HG03432 (cell line): Measurements from ENCODE around the gene ABT1.
A peak's percentile ranks its signal among the peaks of the same experiment; 100 is the strongest.

Experiments
- ATAC-seq: cut with Tn5 transposase; IDR thresholded peaks from one replicate; pipeline ENCODE4 v1.9.1; 2021; ENCODE audit warnings: mild to moderate bottlenecking, moderate library complexity; ENCODE audit not compliant: unreplicated experiment

Gene ABT1

GRCh38 chr6:26600759-26601158 lies 4.0 kb downstream of the ABT1 start:
- ATAC-seq: no peak

GRCh38 chr6:26602262-26602661 lies 5.5 kb downstream of the ABT1 start:
- ATAC-seq: no peak

DNA sequence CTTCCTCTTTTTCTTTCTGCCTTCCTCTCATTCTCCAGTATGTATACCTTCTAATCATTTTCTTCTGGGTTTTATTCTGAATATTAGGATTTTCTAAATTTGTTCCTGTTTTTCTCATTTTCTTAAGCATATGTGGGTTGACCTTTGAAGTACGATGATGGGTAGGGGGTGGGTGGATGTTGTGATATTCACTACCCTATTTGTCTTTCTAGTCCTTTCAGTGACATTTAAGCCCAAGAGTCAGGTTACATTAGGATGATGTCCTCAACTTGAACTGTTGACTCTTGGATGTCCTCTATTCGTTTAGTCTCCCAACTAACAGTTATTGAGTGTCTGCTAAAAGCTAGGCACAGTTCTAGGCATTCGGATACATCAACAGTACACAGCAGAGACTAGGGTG lies 7.3 kb downstream of the ABT1 start:
- ATAC-seq: no peak

DNA sequence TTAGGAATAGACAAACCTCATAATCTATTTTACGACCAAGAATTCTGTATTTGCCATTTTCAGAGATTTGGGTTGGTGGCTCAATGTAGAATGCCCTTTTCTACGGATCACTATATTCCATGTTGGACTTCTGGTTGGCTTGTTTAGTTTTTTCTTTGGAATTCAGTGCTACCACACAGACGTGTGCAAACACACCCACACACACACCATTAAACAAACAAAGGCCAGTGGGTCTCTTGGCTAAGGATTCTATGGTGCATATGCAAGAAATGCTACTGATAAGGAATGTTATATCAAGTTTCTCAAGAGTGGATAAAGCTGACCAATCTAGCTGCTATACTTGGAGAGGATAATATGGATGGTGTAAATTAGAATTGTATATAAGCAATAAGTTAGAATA lies 8.0 kb downstream of the ABT1 start:
- no peak for ATAC-seq

DNA sequence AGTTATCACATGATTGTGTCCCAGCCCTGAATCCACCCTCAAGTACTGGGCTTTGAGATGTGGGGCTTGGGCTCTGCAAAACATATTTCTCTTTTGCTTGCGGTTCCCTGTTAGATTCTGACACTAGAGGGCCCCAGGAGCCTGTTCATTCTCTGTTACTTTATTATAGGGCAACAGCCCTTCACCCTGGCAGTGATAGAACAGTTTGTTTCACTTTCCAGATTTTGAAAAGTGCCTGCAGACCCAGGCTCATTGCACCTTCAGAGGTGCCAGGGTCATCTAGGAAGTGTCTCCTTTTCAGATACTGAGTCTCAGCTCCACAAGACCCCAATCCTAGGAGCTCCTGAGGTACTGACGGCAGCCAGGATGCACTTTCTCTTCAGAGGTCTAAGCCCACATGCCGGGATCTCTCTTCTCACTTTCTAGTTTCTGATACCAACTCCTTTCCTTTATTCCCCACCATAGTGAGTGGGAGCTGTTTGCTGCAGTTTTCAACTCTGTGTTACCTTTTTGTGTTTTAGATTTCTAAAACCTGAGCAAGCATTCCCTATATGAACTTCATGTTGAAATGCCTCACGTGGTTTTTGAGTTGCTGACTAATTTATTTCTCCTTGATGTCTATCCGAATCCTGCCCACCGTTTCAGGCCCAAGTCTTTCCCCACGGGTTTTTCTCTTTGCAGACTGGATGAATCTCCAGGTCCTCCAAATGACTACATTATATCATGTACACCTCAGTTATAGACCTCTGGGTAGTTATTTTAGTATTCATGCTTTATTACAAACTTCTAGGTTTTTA lies 10.9 kb downstream of the ABT1 start:
- ATAC-seq: peak; percentile 53

- ATAC-seq: no peak
Observed at GRCh38 chr6:26609463-26609862, 12.7 kb downstream of the ABT1 start.

- no peak for ATAC-seq
Observed at GRCh38 chr6:26611599-26611998, 14.8 kb downstream of the ABT1 start.

- no peak for ATAC-seq
Observed at GRCh38 chr6:26613201-26613600, 16.4 kb downstream of the ABT1 start.

DNA sequence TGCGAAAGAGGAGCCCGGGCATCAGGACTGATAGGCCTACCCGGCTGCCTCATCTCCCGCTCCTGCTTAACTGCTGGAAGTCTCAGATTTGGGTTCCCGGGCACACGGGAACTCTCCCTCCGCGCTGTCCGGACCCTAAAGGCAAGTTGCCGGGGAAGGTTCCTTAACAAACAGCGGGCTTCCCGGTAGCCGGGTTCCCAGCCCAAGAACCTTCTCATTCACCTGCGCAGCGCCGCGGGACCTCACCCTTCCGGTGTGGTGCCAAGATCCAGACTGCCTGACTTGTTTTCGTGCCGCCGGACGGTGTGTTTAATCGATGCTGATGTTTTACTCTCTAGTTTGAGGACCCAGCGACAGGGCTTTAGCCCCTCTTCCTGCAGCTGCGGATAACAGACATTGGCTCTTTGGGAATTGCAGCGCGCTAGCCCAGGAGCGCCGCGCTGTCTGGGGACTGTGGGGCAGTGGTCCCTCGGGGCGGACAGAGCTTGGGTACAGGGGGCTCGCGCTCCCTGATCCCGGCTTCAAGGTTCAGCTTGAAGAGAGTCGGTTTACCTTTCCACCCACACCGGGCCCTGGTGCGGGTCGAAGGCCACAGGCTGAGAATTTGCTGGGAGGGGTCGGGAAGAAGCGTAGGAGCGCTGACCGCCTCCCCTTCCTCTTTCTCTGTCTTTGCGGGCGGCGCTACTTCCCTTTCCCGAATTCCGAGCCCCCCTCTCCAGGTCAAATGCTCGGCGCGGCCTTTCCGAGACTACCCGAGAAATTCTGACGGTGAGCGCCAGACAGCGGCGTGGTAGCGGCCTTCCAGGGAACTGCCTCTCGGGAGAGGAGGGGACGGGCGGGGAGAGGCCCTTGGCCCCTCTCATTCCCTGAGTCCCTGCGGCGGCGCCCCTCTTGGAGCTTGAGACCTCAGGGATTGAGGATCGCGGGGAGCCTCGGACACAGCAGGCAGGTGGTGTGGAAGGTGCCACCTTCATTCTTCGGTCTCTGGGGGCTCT lies 17.2 kb downstream of the ABT1 start:
- no peak for ATAC-seq

DNA sequence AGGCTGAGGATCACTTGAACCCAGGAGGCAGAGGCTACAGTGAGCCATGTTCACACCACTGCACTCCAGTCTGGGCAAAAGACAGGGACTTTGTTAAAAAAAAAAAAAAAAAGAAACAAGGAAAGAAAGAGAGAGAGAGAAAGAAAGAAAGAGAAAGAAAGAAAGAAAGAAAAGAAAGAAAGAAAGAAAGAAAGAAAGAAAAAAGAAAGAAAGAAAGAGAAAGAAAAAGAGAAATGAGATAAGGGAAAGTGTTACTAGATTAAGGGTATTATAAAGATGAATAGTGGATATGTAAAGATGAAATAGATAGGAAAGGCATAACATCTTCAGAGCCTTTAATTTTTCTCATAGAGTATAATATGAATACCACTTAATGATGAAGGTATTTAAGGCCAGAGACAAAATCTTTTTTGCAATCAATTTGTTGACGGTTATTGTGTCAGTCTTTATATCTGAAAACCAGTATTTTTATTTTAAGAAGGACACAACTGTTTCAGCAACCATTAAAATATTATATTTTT lies 26.6 kb downstream of the ABT1 start:
- no peak for ATAC-seq

DNA sequence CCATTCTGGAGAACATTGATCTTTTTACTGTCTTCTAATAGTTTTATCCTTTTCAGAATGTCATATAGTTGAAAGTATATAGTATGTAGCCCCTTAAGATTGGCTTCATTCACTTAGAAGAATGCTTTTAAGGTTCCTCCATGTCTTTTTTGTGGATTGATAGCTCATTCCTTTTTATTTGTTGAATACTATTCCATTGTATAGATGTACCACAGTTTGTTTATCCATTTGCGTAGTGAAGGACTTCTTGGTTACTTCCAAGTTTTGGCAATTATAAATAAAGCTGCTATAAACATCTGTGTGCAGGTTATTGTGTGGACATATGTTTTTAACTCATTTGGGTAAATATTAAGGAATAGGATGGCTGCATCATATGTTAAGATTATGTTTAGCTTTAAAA lies 27.8 kb downstream of the ABT1 start:
- ATAC-seq: no peak

GRCh38 chr6:26627843-26628242 lies 31.1 kb downstream of the ABT1 start:
- no peak for ATAC-seq

- no peak for ATAC-seq
Observed at GRCh38 chr6:26629359-26629758, 32.6 kb downstream of the ABT1 start.

DNA sequence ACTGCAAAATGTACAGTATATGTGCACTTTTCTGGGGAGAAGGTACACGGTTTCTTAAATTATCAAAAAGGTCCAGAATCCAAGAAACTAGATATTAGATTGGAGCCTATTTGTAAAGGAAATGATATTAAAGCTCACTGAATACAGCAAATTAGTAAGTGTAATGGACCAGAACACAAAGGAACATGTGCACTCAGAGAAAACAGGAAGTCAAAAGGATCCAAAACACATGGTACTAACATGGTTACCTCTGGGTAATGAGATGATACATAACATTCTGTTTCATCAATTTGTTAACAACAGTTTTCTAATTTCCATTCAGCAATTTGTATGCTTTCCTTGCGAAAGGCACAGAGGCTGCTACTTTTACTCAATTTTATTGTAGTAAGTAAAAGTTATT lies 44.1 kb downstream of the ABT1 start:
- no peak for ATAC-seq

DNA sequence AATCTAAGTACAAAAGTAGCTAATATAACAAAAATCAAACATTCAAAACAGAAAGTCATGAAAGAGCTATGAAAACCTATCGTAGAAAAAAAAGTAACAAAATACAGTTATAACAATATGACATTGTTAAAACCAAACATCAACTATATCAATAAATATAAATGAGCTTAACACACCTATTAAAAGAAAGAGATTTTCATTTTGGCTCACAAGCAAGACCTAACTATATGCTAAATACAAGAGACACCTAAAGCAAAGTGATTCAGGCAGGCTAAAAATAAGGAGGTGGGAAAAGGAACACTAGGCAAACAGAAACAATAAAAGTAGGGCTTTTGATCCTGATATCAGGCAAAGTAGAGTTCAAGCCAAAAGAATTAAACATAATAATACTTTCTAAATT lies 49.3 kb downstream of the ABT1 start:
- no peak for ATAC-seq
